HT-29 (cell line): Measurements from ENCODE around the gene G0S2. TPM values are rescaled to one million over a fixed set of nuclear protein-coding genes. Genes with fewer than 3 reads are reported as not detected.
"Not testable (repeated sequence)": the region's sequence is repeated elsewhere in the genome, so short reads cannot be mapped to it uniquely, and the experiment has no call there.

Source experiments
- DNase-seq: peaks from one replicate; pipeline ENCODE4 v3.0.0-alpha.2; 2015; ENCODE audit warnings: low spot score
- total RNA-seq: library from RNA; depleted of rRNA; stranded (reverse); fragments of >200 nt; shearing (Covaris generic); gene quantifications from 2 replicates; pipeline ENCODE4 v1.2.3, GENCODE V29; 2014

G0S2 gene
- total RNA-seq, 1 experiment from 2014 or later, result 3.2 TPM

- peak; percentile 33 for DNase-seq
Measured at GRCh38 chr1:209675565-209676154, 448 bp downstream of the G0S2 start.

- no peak for DNase-seq
Measured at GRCh38 chr1:209678981-209679539, 3.8 kb downstream of the G0S2 start.

- no peak for DNase-seq
Measured at GRCh38 chr1:209685821-209686220, 10.6 kb downstream of the G0S2 start.

GRCh38 chr1:209686322-209686721 lies 11.1 kb downstream of the G0S2 start:
- no peak for DNase-seq

GRCh38 chr1:209688746-209689234 lies 13.6 kb downstream of the G0S2 start:
- DNase-seq, result no peak

- DNase-seq, result peak; percentile 40
Measured at GRCh38 chr1:209689477-209689876, 14.3 kb downstream of the G0S2 start.

GRCh38 chr1:209691237-209691636 lies 16.0 kb downstream of the G0S2 start:
- no peak for DNase-seq

GRCh38 chr1:209692296-209692695 lies 17.1 kb downstream of the G0S2 start:
- DNase-seq, result no peak

GRCh38 chr1:209692745-209693504 lies 17.7 kb downstream of the G0S2 start:
- peak; percentile 86 for DNase-seq

- DNase-seq, result no peak
Measured at GRCh38 chr1:209696673-209697072, 21.5 kb downstream of the G0S2 start.

- peak; percentile 25 for DNase-seq
Measured at GRCh38 chr1:209697126-209697525, 21.9 kb downstream of the G0S2 start.

- not testable (repeated sequence) for DNase-seq
Measured at GRCh38 chr1:209700686-209701085, 25.5 kb downstream of the G0S2 start.

GRCh38 chr1:209702832-209703231 lies 27.6 kb downstream of the G0S2 start:
- DNase-seq, result no peak

GRCh38 chr1:209703834-209704504 lies 28.8 kb downstream of the G0S2 start:
- DNase-seq, result no peak

GRCh38 chr1:209704584-209704983 lies 29.4 kb downstream of the G0S2 start, which contains the start of gene HSD11B1:
HSD11B1 (plus strand) TSS chr1:209704846; CDS start chr1:209704943, 97 bp downstream.
- DNase-seq, result no peak

- DNase-seq, result no peak
Measured at GRCh38 chr1:209705033-209705598, 29.9 kb downstream of the G0S2 start.

- DNase-seq, result no peak
Measured at GRCh38 chr1:209706622-209707021, 31.4 kb downstream of the G0S2 start.

GRCh38 chr1:209707308-209707707 lies 32.1 kb downstream of the G0S2 start:
- DNase-seq, result no peak

GRCh38 chr1:209708297-209708696 lies 33.1 kb downstream of the G0S2 start:
- DNase-seq, result no peak

- no peak for DNase-seq
Measured at GRCh38 chr1:209710093-209710492, 34.9 kb downstream of the G0S2 start.

- no peak for DNase-seq
Measured at GRCh38 chr1:209710847-209711246, 35.6 kb downstream of the G0S2 start.

GRCh38 chr1:209714338-209714737 lies 39.1 kb downstream of the G0S2 start:
- DNase-seq, result no peak
